Fibroblast of lung (primary cell): Measurements from ENCODE around the gene CBL. TPM values are rescaled to one million over a fixed set of nuclear protein-coding genes. Genes with fewer than 3 reads are reported as not detected.

Experiments
- DNase-seq, 2 donors: peaks; one replicate each; pipeline versions ENCODE4 v3.0.0 to v3.0.0-alpha.2; 2010; ENCODE audit warnings: low read depth in 2 of 2
- H2AFZ ChIP-seq: 2 replicates; pipeline ENCODE4 v1.5.1; 2012; ENCODE audit warnings: low read length, control low read depth, inconsistent platforms
- H3K27ac ChIP-seq: 2 replicates; pipeline ENCODE4 v1.5.1; 2011; ENCODE audit warnings: low read length, control low read depth; ENCODE audit not compliant: insufficient read depth
- H3K27me3 ChIP-seq: 2 replicates; pipeline ENCODE4 v1.5.1; 2011; ENCODE audit warnings: mild to moderate bottlenecking, low read length; ENCODE audit not compliant: control insufficient read depth, insufficient read depth
- H3K36me3 ChIP-seq: 2 replicates; pipeline ENCODE4 v1.5.1; 2011; ENCODE audit warnings: low read length; ENCODE audit not compliant: control insufficient read depth, insufficient read depth
- H3K4me1 ChIP-seq: 2 replicates; pipeline ENCODE4 v1.5.1; 2011; ENCODE audit warnings: low read length; ENCODE audit not compliant: control insufficient read depth, insufficient read depth; ENCODE audit errors: extremely low read depth
- H3K4me2 ChIP-seq: 2 replicates; pipeline ENCODE4 v1.5.1; 2011; ENCODE audit warnings: low read length, control low read depth; ENCODE audit not compliant: insufficient read depth; ENCODE audit errors: extremely low read depth
- H3K4me3 ChIP-seq, 4 experiments: fragments of 200-600 bp in 1 of 4; sonication (generic) in 1 of 4; replicated peaks in 1 of 4; 2 replicates each; pipeline ENCODE4 v1.5.1; 2011 to 2016; ENCODE audit warnings: low read length in 4 of 4, low read depth in 3 of 4, mild to moderate bottlenecking in 3 of 4, control low read depth in 2 of 4, inconsistent platforms in 1 of 4, mixed read lengths in 1 of 4; ENCODE audit not compliant: insufficient read depth in 1 of 4; ENCODE audit errors: control extremely low read depth in 1 of 4
- H3K79me2 ChIP-seq: 2 replicates; pipeline ENCODE4 v1.5.1; 2012; ENCODE audit warnings: mild to moderate bottlenecking, low read length, inconsistent platforms; ENCODE audit not compliant: control insufficient read depth, insufficient read depth
- H3K9ac ChIP-seq: 2 replicates; pipeline ENCODE4 v1.5.1; 2011; ENCODE audit warnings: mild to moderate bottlenecking, low read length, control low read depth; ENCODE audit not compliant: insufficient read depth
- H3K9me3 ChIP-seq: 2 replicates; pipeline ENCODE4 v1.5.1; 2012; ENCODE audit warnings: low read depth, low read length; ENCODE audit not compliant: control insufficient read depth, insufficient read depth
- H4K20me1 ChIP-seq: 2 replicates; pipeline ENCODE4 v1.5.1; 2011; ENCODE audit warnings: low read length; ENCODE audit not compliant: control insufficient read depth, insufficient read depth; ENCODE audit errors: extremely low read depth
- CTCF ChIP-seq, 2 donors: IDR thresholded peaks in 1 of 2; conservative IDR thresholded peaks in 1 of 2; 1 replicate in 1 of 2; 2 replicates in 1 of 2; pipeline ENCODE4 v1.5.1; 2011 to 2012; ENCODE audit warnings: low read length in 2 of 2, control low read depth in 1 of 2, inconsistent platforms in 1 of 2, low read depth in 1 of 2, mild to moderate bottlenecking in 1 of 2
- EZH2 ChIP-seq: IDR thresholded peaks from 2 replicates; pipeline ENCODE4 v1.5.1; 2012; ENCODE audit warnings: low read length, control low read depth, mild to moderate bottlenecking; ENCODE audit errors: missing control alignments
- polyA plus RNA-seq, 2 donors: library from polyadenylated mRNA; depleted of rRNA in 1 of 2; stranded (reverse) in 1 of 2; unstranded in 1 of 2; fragments of >200 nt; gene quantifications; 2 replicates each; pipeline ENCODE4 v1.2.1, GENCODE V29; 2011 to 2012; ENCODE audit warnings: missing spikeins in 1 of 2
- total RNA-seq: library from RNA; depleted of rRNA; stranded (reverse); fragments of >200 nt; gene quantifications from 2 replicates; pipeline ENCODE4 v1.2.1, GENCODE V29; 2014

The CBL gene
- total and polyA plus RNA-seq, 2 donors (not counting 1 experiment from before 2014, with no cell fraction given), result 11.1 to 12.4 TPM

GRCh38 chr11:119298726-119299125 lies 92.6 kb downstream of the CBL start:
- peaks cover 3% of the 10 kb centered on the region for H3K36me3 ChIP-seq
- no peak for TF ChIP-seq CTCF (conservative IDR thresholded peaks at IDR 0.05 in 1 of 2, IDR thresholded peaks at IDR 0.05 in 1 of 2; ENCODE audit: low read depth in 1 of 2, low read length in 2 of 2)
- TF ChIP-seq EZH2, result no peak
- H3K27ac ChIP-seq, result no peak overlapping the region
- no peaks in the 10 kb centered on the region for H3K9me3 ChIP-seq
- no peaks in the 10 kb centered on the region for H3K79me2 ChIP-seq
- no peak overlapping the region for H2AFZ ChIP-seq
- no peaks in the 10 kb centered on the region for H3K4me1 ChIP-seq
- no peak overlapping the region for H3K4me2 ChIP-seq
- H3K27me3 ChIP-seq, result no peaks in the 10 kb centered on the region
- no peak overlapping the region for H3K9ac ChIP-seq
- no peaks in the 10 kb centered on the region for H4K20me1 ChIP-seq
- peak in 1 of 2 donors; percentile 36 for DNase-seq
- H3K4me3 ChIP-seq, result no peak overlapping the region

- Histone ChIP-seq H3K36me3 (peaks cover 4% of the 10 kb centered on the region), H3K27me3 (no peaks in the 10 kb centered on the region), H3K4me2 (no peak overlapping the region), H3K79me2 (no peaks in the 10 kb centered on the region), H3K9ac (no peak overlapping the region), H3K27ac (no peak overlapping the region), H4K20me1 (no peaks in the 10 kb centered on the region), H3K9me3 (no peaks in the 10 kb centered on the region), H2AFZ (no peak overlapping the region), H3K4me3 (no peak overlapping the region), H3K4me1 (no peaks in the 10 kb centered on the region)
- no peak for DNase-seq
- TF ChIP-seq EZH2 (no peak), CTCF (conservative IDR thresholded peaks at IDR 0.05 in 1 of 2, IDR thresholded peaks at IDR 0.05 in 1 of 2; ENCODE audit: low read depth in 1 of 2, low read length in 2 of 2) (no peak)
Observed at GRCh38 chr11:119299416-119299815, 93.3 kb downstream of the CBL start.

GRCh38 chr11:119300198-119300964 lies 94.2 kb downstream of the CBL start:
- DNase-seq, result no peak

More at GRCh38 chr11:119300198-119300964, 94.2 kb downstream of the CBL start:
- Histone ChIP-seq H3K4me3 (no peak overlapping the region), H3K4me2 (no peak overlapping the region), H2AFZ (no peak overlapping the region), H3K9me3 (no peaks in the 10 kb centered on the region), H3K27me3 (no peaks in the 10 kb centered on the region), H3K4me1 (no peaks in the 10 kb centered on the region), H3K27ac (no peak overlapping the region), H4K20me1 (no peaks in the 10 kb centered on the region), H3K36me3 (peaks cover 4% of the 10 kb centered on the region), H3K9ac (no peak overlapping the region), H3K79me2 (no peaks in the 10 kb centered on the region)
- TF ChIP-seq CTCF (conservative IDR thresholded peaks at IDR 0.05 in 1 of 2, IDR thresholded peaks at IDR 0.05 in 1 of 2; ENCODE audit: low read depth in 1 of 2, low read length in 2 of 2) (no peak), EZH2 (no peak)
